SK-N-SH (cell line): ENCODE results near the gene PDE4B. TPM values are rescaled to one million over a fixed set of nuclear protein-coding genes. Genes with fewer than 3 reads are reported as not detected.

Source experiments
- CTCF ChIA-PET: fragments of 300-600, 350-600 bp; formaldehyde crosslinking; extraction: SDS; loops from one replicate; lab custom pipeline; 2021; lab: Yijun Ruan, JAX
- POLR2A ChIA-PET: fragments of 350-600 bp; sonication (Branson Sonifier 250); formaldehyde crosslinking; extraction: SDS; loops from one replicate; lab custom pipeline; 2020; ENCODE audit warnings: antibody characterized with exemption, inconsistent platforms; lab: Yijun Ruan, JAX
- DNase-seq: peaks from one replicate; pipeline ENCODE4 v3.0.0; 2012
- H2AFZ ChIP-seq: fragments of 200-600 bp; sonication (generic); 2 replicates; pipeline ENCODE4 v1.8.1; 2016; ENCODE audit warnings: antibody characterized with exemption, mild to moderate bottlenecking, low read depth
- H3F3A ChIP-seq: fragments of 200-600 bp; sonication (generic); replicated peaks from 2 replicates; pipeline ENCODE3; 2016; ENCODE audit warnings: antibody characterized with exemption, mild to moderate bottlenecking; ENCODE audit not compliant: insufficient read depth
- H3K27ac ChIP-seq, 2 experiments: fragments of 200-500 bp in 1 of 2; fragments of 200-600 bp in 1 of 2; sonication (Bioruptor generic) in 1 of 2; sonication (generic), shearing (Covaris generic) in 1 of 2; 2 replicates each; pipeline versions ENCODE4 v1.5.1 to v1.6.1; 2014 to 2016; ENCODE audit warnings: low read depth in 2 of 2, inconsistent platforms in 1 of 2, low read length in 1 of 2, mild to moderate bottlenecking in 1 of 2, mixed read lengths in 1 of 2
- H3K27me3 ChIP-seq: fragments of 200-600 bp; sonication (generic), shearing (Covaris generic); 2 replicates; pipeline ENCODE4 v1.6.1; 2016; ENCODE audit warnings: mixed run types; ENCODE audit not compliant: insufficient read depth
- H3K36me3 ChIP-seq, 2 experiments: fragments of 200-500 bp in 1 of 2; fragments of 200-600 bp in 1 of 2; sonication (Bioruptor generic) in 1 of 2; sonication (generic) in 1 of 2; replicated peaks in 1 of 2; 2 replicates each; pipeline versions ENCODE3 to v1.5.1; 2014 to 2016; ENCODE audit warnings: low read length in 1 of 2, mild to moderate bottlenecking in 1 of 2; ENCODE audit not compliant: insufficient read depth in 2 of 2, control insufficient read depth in 1 of 2
- H3K4me1 ChIP-seq, 2 experiments: fragments of 200-500 bp in 1 of 2; fragments of 200-600 bp in 1 of 2; sonication (Bioruptor generic) in 1 of 2; sonication (generic), shearing (Covaris generic) in 1 of 2; 2 replicates each; pipeline versions ENCODE4 v1.5.1 to v1.6.1; 2014 to 2016; ENCODE audit warnings: low read depth in 1 of 2, low read length in 1 of 2, mixed run types in 1 of 2; ENCODE audit not compliant: insufficient read depth in 2 of 2, control insufficient read depth in 1 of 2
- H3K4me2 ChIP-seq: fragments of 200-600 bp; sonication (generic), shearing (Covaris generic); 2 replicates; pipeline ENCODE4 v1.6.1; 2017; ENCODE audit warnings: mixed run types
- H3K4me3 ChIP-seq, 2 experiments: fragments of 200-500 bp in 1 of 2; fragments of 200-600 bp in 1 of 2; sonication (Bioruptor generic) in 1 of 2; sonication (generic), shearing (Covaris generic) in 1 of 2; 2 replicates each; pipeline versions ENCODE4 v1.5.1 to v1.8.1; 2014 to 2016; ENCODE audit warnings: low read depth in 2 of 2, inconsistent platforms in 1 of 2, low read length in 1 of 2, mild to moderate bottlenecking in 1 of 2, mixed read lengths in 1 of 2, moderate library complexity in 1 of 2
- H3K79me2 ChIP-seq: fragments of 200-600 bp; sonication (generic); 2 replicates; pipeline ENCODE4 v1.8.1; 2017; ENCODE audit warnings: mild to moderate bottlenecking; ENCODE audit not compliant: insufficient read depth
- H3K9ac ChIP-seq: fragments of 200-600 bp; sonication (generic); 2 replicates; pipeline ENCODE4 v1.6.1; 2017; ENCODE audit warnings: mixed run types
- H3K9me2 ChIP-seq: fragments of 200-600 bp; sonication (generic); 2 replicates; pipeline ENCODE4 v1.6.1; 2017; ENCODE audit warnings: mixed run types
- H3K9me3 ChIP-seq: fragments of 200-600 bp; sonication (generic); 2 replicates; pipeline ENCODE4 v1.6.1; 2017; ENCODE audit warnings: mixed run types, mild to moderate bottlenecking, moderate library complexity
- H4K20me1 ChIP-seq: fragments of 200-600 bp; sonication (generic); 2 replicates; pipeline ENCODE4 v1.6.1; 2017; ENCODE audit warnings: mild to moderate bottlenecking, mixed run types; ENCODE audit not compliant: insufficient read depth
- CTCF ChIP-seq: fragments of 200-600 bp; sonication (generic); IDR thresholded peaks from 2 replicates; pipeline ENCODE4 v1.6.1; 2017; ENCODE audit warnings: antibody characterized with exemption, mild to moderate bottlenecking, moderate library complexity
- ELF1 ChIP-seq: IDR thresholded peaks from 2 replicates; pipeline ENCODE4 v1.4.0; 2012
- EP300 ChIP-seq, 2 experiments: IDR thresholded peaks; 2 replicates each; pipeline versions ENCODE4 v1.4.0 to v1.6.1; 2012; ENCODE audit warnings: borderline replicate concordance in 1 of 2, low read depth in 1 of 2, low read length in 1 of 2
- EZH2phosphoT487 ChIP-seq: fragments of 200-600 bp; sonication (generic); IDR thresholded peaks from 2 replicates; pipeline ENCODE4 v1.6.1; 2017; ENCODE audit warnings: low read depth, mixed run types, mild to moderate bottlenecking, antibody characterized with exemption, moderate library complexity, borderline replicate concordance
- FOSL2 ChIP-seq: IDR thresholded peaks from 2 replicates; pipeline ENCODE4 v1.4.0; 2012; ENCODE audit warnings: low read depth, mild to moderate bottlenecking, moderate library complexity, borderline replicate concordance
- FOXJ3 ChIP-seq: sonication (generic); formaldehyde crosslinking; IDR thresholded peaks from 2 replicates; pipeline ENCODE4 v1.5.1; 2020; ENCODE audit warnings: mild to moderate bottlenecking, missing genetic modification reagents
- FOXM1 ChIP-seq: IDR thresholded peaks from 2 replicates; pipeline ENCODE4 v1.4.0; 2012; ENCODE audit warnings: low read depth, mild to moderate bottlenecking
- GATA2 ChIP-seq: sonication (generic); formaldehyde crosslinking; IDR thresholded peaks from 2 replicates; pipeline ENCODE4 v1.5.0; 2020; ENCODE audit warnings: mild to moderate bottlenecking, missing genetic modification reagents
- MAX ChIP-seq: IDR thresholded peaks from 2 replicates; pipeline ENCODE4 v1.4.0; 2012; ENCODE audit warnings: low read depth
- MXI1 ChIP-seq: IDR thresholded peaks from 2 replicates; pipeline ENCODE4 v1.6.1; 2012; ENCODE audit warnings: mild to moderate bottlenecking, low read depth, low read length, improper control_type of control experiment
- NFIC ChIP-seq: IDR thresholded peaks from 2 replicates; pipeline ENCODE4 v1.4.0; 2012; ENCODE audit warnings: borderline replicate concordance
- NRF1 ChIP-seq: IDR thresholded peaks from 2 replicates; pipeline ENCODE4 v1.6.1; 2012; ENCODE audit warnings: low read depth, mild to moderate bottlenecking, low read length
- POLR2AphosphoS5 ChIP-seq: IDR thresholded peaks from 2 replicates; pipeline ENCODE4 v1.6.1; 2012; ENCODE audit warnings: low read depth, low read length
- RAD21 ChIP-seq: IDR thresholded peaks from 2 replicates; pipeline ENCODE4 v1.6.1; 2012; ENCODE audit warnings: mild to moderate bottlenecking, low read length
- RXRA ChIP-seq: IDR thresholded peaks from 2 replicates; pipeline ENCODE4 v1.4.0; 2012; ENCODE audit warnings: low read depth, mild to moderate bottlenecking, borderline replicate concordance
- SIN3A ChIP-seq: IDR thresholded peaks from 2 replicates; pipeline ENCODE4 v1.6.1; 2012; ENCODE audit warnings: low read depth, mild to moderate bottlenecking, low read length, moderate library complexity, borderline replicate concordance
- SMC3 ChIP-seq: IDR thresholded peaks from 2 replicates; pipeline ENCODE4 v1.6.1; 2012; ENCODE audit warnings: low read depth, low read length, improper control_type of control experiment
- TAF1 ChIP-seq: IDR thresholded peaks from 2 replicates; pipeline ENCODE4 v1.6.1; 2012; ENCODE audit warnings: low read depth, mild to moderate bottlenecking, low read length, moderate library complexity, borderline replicate concordance
- TCF12 ChIP-seq: IDR thresholded peaks from 2 replicates; pipeline ENCODE4 v1.4.0; 2012
- WGBS: methylation state at CpG from one replicate; pipeline ENCODE4 v1.1.6; 2017; ENCODE audit warnings: low lambda C conversion rate; 5-methylcytosine and 5-hydroxymethylcytosine counted together
- polyA plus RNA-seq, 3 experiments: library from polyadenylated mRNA; depleted of rRNA; stranded (reverse); fragments of >200 nt; gene quantifications; 2 replicates each; pipeline ENCODE4 v1.2.3, GENCODE V29; 2012
- TF ChIP-seq, protein P1 (sequence below): IDR thresholded peaks from 2 replicates; pipeline ENCODE4 v1.6.1; 2012; ENCODE audit warnings: mild to moderate bottlenecking, low read depth, low read length, moderate library complexity
- TF ChIP-seq, protein P2 (sequence below): fragments of 150-350 bp; IDR thresholded peaks from 2 replicates; pipeline ENCODE4 v1.6.1; 2016; ENCODE audit warnings: mild to moderate bottlenecking, low read depth, low read length

Gene PDE4B
- polyA plus RNA-seq, 1 of the 3 experiments (the other 2 are of a cell fraction), result 1.9 TPM

DNA sequence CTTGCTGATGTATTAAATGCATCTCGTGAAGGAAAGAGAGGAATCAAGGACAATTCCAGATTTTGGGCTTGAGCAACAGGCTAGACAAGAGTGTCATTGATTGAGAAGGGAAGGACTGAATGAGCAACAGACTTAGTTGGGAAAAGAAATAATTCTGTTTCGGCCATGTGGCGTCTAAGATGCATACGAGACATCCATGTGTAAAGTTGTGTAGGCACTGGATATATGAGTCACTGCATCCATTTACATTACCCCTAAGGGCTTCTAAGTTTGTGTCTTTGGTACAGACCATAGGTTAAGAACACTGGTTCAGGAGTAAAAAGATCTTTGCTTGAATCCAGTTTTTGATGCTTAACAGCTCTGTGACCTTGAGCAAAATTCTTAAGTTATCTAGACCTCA is 434.3 kb downstream of the PDE4B start:
- H3K4me2 ChIP-seq, result no peak overlapping the region
- no peak overlapping the region for H3K4me3 ChIP-seq
- no peak for DNase-seq
- no peaks in the 10 kb centered on the region for H3K9me3 ChIP-seq
- H3K27ac ChIP-seq, result no peak overlapping the region
- H3K4me1 ChIP-seq, result peaks cover 0 to 6% of the 10 kb centered on the region in 2 experiments; a peak in 2 of 4 replicates
- WGBS, result 86% methylated on average over 4 of the region's 4 CpGs
- no peaks in the 10 kb centered on the region for H3K79me2 ChIP-seq
- POLR2A ChIA-PET, result no interaction called here
- CTCF ChIA-PET, result interaction anchor here (0.8 to 8.9 kb wide), 2 partner anchors 11 to 15 kb away, joined by 3 to 56 read pairs; no protein-coding TSS in a partner anchor
- peaks cover 9% of the 10 kb centered on the region for H3F3A ChIP-seq
- H2AFZ ChIP-seq, result no peak overlapping the region
- no peaks in the 10 kb centered on the region for H3K36me3 ChIP-seq
- TF ChIP-seq RXRA (no peak), FOXM1 (no peak), SMC3 (no peak)
- TF ChIP-seq, all 33 proteins: peak for 0
- Histone ChIP-seq H3K9me2 (no peaks in the 10 kb centered on the region), H3K9ac (no peak overlapping the region), H4K20me1 (no peaks in the 10 kb centered on the region), H3K27me3 (no peaks in the 10 kb centered on the region)

DNA sequence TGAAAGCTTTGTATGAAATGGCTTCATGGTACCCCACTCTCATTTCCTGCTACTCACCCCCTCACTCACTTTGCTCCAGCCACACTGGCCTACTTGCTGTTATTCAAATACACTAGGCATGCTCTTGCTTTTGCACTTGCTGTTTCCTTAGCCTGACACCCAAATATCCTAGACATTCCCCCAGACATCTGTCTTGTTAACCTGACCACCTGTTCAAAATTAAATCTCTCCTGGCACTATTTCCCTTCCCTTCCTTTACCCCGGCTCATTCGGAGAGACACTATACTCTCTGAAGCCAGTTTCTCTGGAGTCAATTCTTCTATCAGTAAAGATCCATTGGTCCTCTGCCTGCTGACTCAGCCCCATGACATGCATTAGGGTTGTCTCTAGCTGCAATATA is 435.3 kb downstream of the PDE4B start:
- no peak for TF ChIP-seq EZH2phosphoT487
- TF ChIP-seq POLR2AphosphoS5, result no peak
- no peak for TF ChIP-seq MXI1
- TF ChIP-seq FOSL2, result no peak
- TF ChIP-seq ELF1, result no peak
- TF ChIP-seq FOXM1, result no peak
- TF ChIP-seq RXRA, result no peak
- TF ChIP-seq GATA2, result no peak
- TF ChIP-seq CTCF, result no peak
- TF ChIP-seq NFIC, result no peak
- TF ChIP-seq, protein P1, sequence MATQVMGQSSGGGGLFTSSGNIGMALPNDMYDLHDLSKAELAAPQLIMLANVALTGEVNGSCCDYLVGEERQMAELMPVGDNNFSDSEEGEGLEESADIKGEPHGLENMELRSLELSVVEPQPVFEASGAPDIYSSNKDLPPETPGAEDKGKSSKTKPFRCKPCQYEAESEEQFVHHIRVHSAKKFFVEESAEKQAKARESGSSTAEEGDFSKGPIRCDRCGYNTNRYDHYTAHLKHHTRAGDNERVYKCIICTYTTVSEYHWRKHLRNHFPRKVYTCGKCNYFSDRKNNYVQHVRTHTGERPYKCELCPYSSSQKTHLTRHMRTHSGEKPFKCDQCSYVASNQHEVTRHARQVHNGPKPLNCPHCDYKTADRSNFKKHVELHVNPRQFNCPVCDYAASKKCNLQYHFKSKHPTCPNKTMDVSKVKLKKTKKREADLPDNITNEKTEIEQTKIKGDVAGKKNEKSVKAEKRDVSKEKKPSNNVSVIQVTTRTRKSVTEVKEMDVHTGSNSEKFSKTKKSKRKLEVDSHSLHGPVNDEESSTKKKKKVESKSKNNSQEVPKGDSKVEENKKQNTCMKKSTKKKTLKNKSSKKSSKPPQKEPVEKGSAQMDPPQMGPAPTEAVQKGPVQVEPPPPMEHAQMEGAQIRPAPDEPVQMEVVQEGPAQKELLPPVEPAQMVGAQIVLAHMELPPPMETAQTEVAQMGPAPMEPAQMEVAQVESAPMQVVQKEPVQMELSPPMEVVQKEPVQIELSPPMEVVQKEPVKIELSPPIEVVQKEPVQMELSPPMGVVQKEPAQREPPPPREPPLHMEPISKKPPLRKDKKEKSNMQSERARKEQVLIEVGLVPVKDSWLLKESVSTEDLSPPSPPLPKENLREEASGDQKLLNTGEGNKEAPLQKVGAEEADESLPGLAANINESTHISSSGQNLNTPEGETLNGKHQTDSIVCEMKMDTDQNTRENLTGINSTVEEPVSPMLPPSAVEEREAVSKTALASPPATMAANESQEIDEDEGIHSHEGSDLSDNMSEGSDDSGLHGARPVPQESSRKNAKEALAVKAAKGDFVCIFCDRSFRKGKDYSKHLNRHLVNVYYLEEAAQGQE, result no peak
- no peak for TF ChIP-seq TAF1
- no peak for TF ChIP-seq RAD21
- no peak for TF ChIP-seq NRF1
- TF ChIP-seq, protein P2, sequence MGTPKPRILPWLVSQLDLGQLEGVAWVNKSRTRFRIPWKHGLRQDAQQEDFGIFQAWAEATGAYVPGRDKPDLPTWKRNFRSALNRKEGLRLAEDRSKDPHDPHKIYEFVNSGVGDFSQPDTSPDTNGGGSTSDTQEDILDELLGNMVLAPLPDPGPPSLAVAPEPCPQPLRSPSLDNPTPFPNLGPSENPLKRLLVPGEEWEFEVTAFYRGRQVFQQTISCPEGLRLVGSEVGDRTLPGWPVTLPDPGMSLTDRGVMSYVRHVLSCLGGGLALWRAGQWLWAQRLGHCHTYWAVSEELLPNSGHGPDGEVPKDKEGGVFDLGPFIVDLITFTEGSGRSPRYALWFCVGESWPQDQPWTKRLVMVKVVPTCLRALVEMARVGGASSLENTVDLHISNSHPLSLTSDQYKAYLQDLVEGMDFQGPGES, result no peak
- no peak for TF ChIP-seq TCF12
- TF ChIP-seq FOXJ3, result no peak
- TF ChIP-seq MAX, result no peak
- TF ChIP-seq SIN3A, result no peak
- no peak for TF ChIP-seq EP300 (IDR thresholded peaks at IDR 0.05; ENCODE audit: borderline replicate concordance in 1 of 2, low read depth in 1 of 2, low read length in 1 of 2)
- Histone ChIP-seq H4K20me1 (no peaks in the 10 kb centered on the region), H3K79me2 (no peaks in the 10 kb centered on the region), H3F3A (peaks cover 9% of the 10 kb centered on the region), H3K4me3 (no peak overlapping the region), H3K4me2 (no peak overlapping the region), H3K9me2 (no peaks in the 10 kb centered on the region), H3K4me1 (peaks cover 0 to 8% of the 10 kb centered on the region in 2 experiments; a peak in 2 of 4 replicates), H3K9ac (no peak overlapping the region), H3K36me3 (no peaks in the 10 kb centered on the region), H2AFZ (no peak overlapping the region), H3K27me3 (no peaks in the 10 kb centered on the region), H3K27ac (no peak overlapping the region), H3K9me3 (no peaks in the 10 kb centered on the region)
- ChIA-PET CTCF (interaction anchor here (0.8 to 8.9 kb wide), 4 partner anchors 8 to 484 kb away, joined by 3 to 56 read pairs (median 3); no protein-coding TSS in a partner anchor), POLR2A (no interaction called here)
- DNase-seq, result no peak
- 100% methylated on average over 2 of the region's 2 CpGs for WGBS
